Testis (tissue), 3 donors: Measurements from ENCODE around the gene HOXA7. TPM values are rescaled to one million over a fixed set of nuclear protein-coding genes. Genes with fewer than 3 reads are reported as not detected.
A peak's percentile ranks its signal among the peaks of the same experiment; 100 is the strongest.

Experiments
- DNase-seq: peaks from one replicate; pipeline ENCODE4 v3.0.0-alpha.2; 2019
- H3K27ac ChIP-seq, 2 donors: fragments of 200-600 bp; sonication (generic); one replicate each; pipeline ENCODE4 v1.5.1; 2019
- H3K27me3 ChIP-seq: fragments of 200-600 bp; sonication (generic); one replicate; pipeline ENCODE4 v1.5.1; 2019
- H3K36me3 ChIP-seq: fragments of 200-600 bp; sonication (generic); one replicate; pipeline ENCODE4 v1.5.1; 2017; ENCODE audit warnings: low read depth; ENCODE audit errors: missing control alignments
- H3K4me1 ChIP-seq: fragments of 200-600 bp; sonication (generic); one replicate; pipeline ENCODE4 v1.5.1; 2019
- H3K4me3 ChIP-seq, 2 donors: fragments of 200-600 bp; sonication (generic); one replicate each; pipeline ENCODE4 v1.5.1; 2017 to 2019
- H3K9me3 ChIP-seq: fragments of 200-600 bp; sonication (generic); one replicate; pipeline ENCODE4 v1.5.1; 2017
- POLR2A ChIP-seq: fragments of 450-650 bp; IDR thresholded peaks from one replicate; pipeline ENCODE4 v1.6.1; 2017; ENCODE audit warnings: antibody characterized with exemption, mild to moderate bottlenecking, moderate library complexity
- WGBS, 2 donors: methylation state at CpG; one replicate each; pipeline ENCODE4 v1.1.5; 2018; 5-methylcytosine and 5-hydroxymethylcytosine counted together
- intact Hi-C: fragments of 100-400 bp; cut with DNase I; formaldehyde crosslinking; loops from one replicate; pipeline ENCODE4 v1.15.1; 2023; ENCODE audit warnings: low total_unique reads
- polyA plus RNA-seq: library from polyadenylated mRNA; stranded (reverse); fragments of 350-450 nt; fragmentation: Illumina TruSeq; extraction: RNeasy Lipid Tissue Mini Kit (QIAGEN cat#74804); gene quantifications from one replicate; pipeline ENCODE4 v1.2.3, GENCODE V29; 2014; ENCODE audit warnings: low read depth, low replicate concordance; ENCODE audit not compliant: insufficient read depth
- total RNA-seq, 2 donors: library from RNA; depleted of rRNA; stranded (reverse); fragments of >200 nt; gene quantifications; one replicate each; pipeline ENCODE4 v1.2.3, GENCODE V29; 2016
- TF ChIP-seq, protein P1 (sequence below), 3 experiments: fragments of 450-650 bp in 2 of 3; fragments of 200-600 bp in 1 of 3; sonication (generic) in 1 of 3; IDR thresholded peaks; one replicate each; pipeline ENCODE4 v1.5.1; 2016 to 2019; ENCODE audit warnings: antibody characterized with exemption in 3 of 3, mild to moderate bottlenecking in 2 of 3, moderate library complexity in 1 of 3

The HOXA7 gene
- total and polyA plus RNA-seq, 3 donors from 2014 or later = 3.1 to 13.1 (median 7.8) TPM

DNA sequence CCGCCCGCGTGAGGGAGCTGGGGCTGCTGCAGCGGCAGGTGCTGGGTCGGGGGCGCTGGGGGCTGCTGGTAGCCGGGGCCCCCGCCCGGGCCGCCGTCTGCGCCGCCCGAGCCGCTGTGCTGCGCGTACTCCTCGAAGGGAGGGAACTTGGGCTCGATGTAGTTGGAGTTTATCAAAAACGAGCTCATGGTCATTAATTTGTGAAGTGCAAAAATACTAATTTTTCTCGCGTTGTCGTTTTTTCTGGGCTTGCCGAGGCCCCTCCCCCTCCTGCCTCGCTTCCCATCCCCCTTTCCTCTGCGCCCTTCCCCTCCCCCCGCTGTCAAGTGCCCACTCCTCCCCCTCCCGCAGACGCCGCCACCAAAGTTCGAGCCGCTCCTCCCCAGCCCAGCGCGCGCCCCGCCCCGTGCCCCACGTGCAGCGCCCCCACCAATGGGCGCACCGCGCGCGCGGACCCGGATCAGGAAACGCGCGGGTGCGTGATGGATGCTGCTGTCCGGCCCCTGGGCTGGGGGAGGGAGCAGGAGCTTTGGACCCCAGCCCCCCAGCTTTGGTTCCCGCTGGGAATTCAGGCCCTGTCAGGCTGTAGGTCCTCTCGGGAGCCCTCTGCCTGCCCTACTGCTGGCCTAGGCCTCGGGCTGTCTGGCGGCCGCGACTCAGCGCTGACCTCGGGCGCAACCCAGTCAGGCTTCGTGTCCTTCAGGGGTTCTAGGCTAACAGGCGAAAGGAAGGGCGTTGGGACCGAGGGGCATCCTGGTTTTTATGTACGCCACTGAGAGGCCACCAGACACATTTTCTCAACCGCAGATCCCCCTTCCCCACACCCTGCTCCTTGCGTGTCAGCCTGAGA is 25.7 kb downstream of the HOXA7 start, which contains the start of gene HOXA4:
Gene HOXA4 (minus strand): TSS at position 218 of the 850 bp plus-strand sequence. CDS start 24 bp downstream, at position 194.
- Histone ChIP-seq H3K4me1 (no peaks in the 10 kb centered on the region), H3K27ac (no peak within 1 kb of the TSS), H3K36me3 (no peaks in the 10 kb centered on the region), H3K27me3 (no peaks in the 10 kb centered on the region), H3K4me3 (peak within 1 kb of the TSS; percentile 57 to 75), H3K9me3 (no peaks in the 10 kb centered on the region)
- intact Hi-C loops = no loop called here
- DNase-seq = peak; percentile 88
- no peak for TF ChIP-seq POLR2A
- TF ChIP-seq, protein P1, sequence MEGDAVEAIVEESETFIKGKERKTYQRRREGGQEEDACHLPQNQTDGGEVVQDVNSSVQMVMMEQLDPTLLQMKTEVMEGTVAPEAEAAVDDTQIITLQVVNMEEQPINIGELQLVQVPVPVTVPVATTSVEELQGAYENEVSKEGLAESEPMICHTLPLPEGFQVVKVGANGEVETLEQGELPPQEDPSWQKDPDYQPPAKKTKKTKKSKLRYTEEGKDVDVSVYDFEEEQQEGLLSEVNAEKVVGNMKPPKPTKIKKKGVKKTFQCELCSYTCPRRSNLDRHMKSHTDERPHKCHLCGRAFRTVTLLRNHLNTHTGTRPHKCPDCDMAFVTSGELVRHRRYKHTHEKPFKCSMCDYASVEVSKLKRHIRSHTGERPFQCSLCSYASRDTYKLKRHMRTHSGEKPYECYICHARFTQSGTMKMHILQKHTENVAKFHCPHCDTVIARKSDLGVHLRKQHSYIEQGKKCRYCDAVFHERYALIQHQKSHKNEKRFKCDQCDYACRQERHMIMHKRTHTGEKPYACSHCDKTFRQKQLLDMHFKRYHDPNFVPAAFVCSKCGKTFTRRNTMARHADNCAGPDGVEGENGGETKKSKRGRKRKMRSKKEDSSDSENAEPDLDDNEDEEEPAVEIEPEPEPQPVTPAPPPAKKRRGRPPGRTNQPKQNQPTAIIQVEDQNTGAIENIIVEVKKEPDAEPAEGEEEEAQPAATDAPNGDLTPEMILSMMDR (IDR thresholded peaks at IDR 0.05) = no peak
- WGBS, 2 donors = 5 to 7% methylated on average over 15 to 66 of the region's 67 CpGs

- TF ChIP-seq, protein P1 (IDR thresholded peaks at IDR 0.05) = no peak
- no peak for TF ChIP-seq POLR2A
- Histone ChIP-seq H3K27ac (no peak overlapping the region), H3K4me3 (peak overlapping the region; percentile 57 to 75), H3K9me3 (no peaks in the 10 kb centered on the region), H3K27me3 (no peaks in the 10 kb centered on the region), H3K36me3 (no peaks in the 10 kb centered on the region), H3K4me1 (no peaks in the 10 kb centered on the region)
- WGBS, 2 donors = 6 to 20% methylated on average over 10 to 46 of the region's 72 CpGs
- DNase-seq = peak; percentile 14
- intact Hi-C loops = no loop called here
These were observed 26.5 kb downstream of the HOXA7 start for GRCh38 chr7:27129729-27130539.

- WGBS, 2 donors = 29 to 34% methylated on average over 23 to 28 of the region's 28 CpGs
- Histone ChIP-seq H3K36me3 (no peaks in the 10 kb centered on the region), H3K4me3 (peak overlapping the region in 1 of 2 donors; percentile 45), H3K27ac (no peak overlapping the region), H3K9me3 (no peaks in the 10 kb centered on the region), H3K27me3 (no peaks in the 10 kb centered on the region), H3K4me1 (no peaks in the 10 kb centered on the region)
- intact Hi-C loops = no loop called here
- no peak for DNase-seq
- TF ChIP-seq, protein P1 (IDR thresholded peaks at IDR 0.05) = no peak
- no peak for TF ChIP-seq POLR2A
These were observed 27.4 kb downstream of the HOXA7 start for GRCh38 chr7:27128776-27129728.

- TF ChIP-seq, protein P1 (IDR thresholded peaks at IDR 0.05) = no peak
- no peak for TF ChIP-seq POLR2A
- Histone ChIP-seq H3K9me3 (no peaks in the 10 kb centered on the region), H3K4me3 (no peak overlapping the region), H3K4me1 (no peaks in the 10 kb centered on the region), H3K36me3 (no peaks in the 10 kb centered on the region), H3K27ac (no peak overlapping the region), H3K27me3 (no peaks in the 10 kb centered on the region)
- no peak for DNase-seq
- intact Hi-C loops = no loop called here
- WGBS, 2 donors = 47 to 57% methylated on average over 2 of the region's 2 CpGs
These were observed 28.4 kb downstream of the HOXA7 start for GRCh38 chr7:27128034-27128433.
